MM.1S (cell line): ENCODE measurements around the gene DDX1.

Source experiments
- DNase-seq: peaks from one replicate; pipeline ENCODE4 v3.0.0-alpha.2; 2015
- H2AFZ ChIP-seq: fragments of 300-600 bp; sonication (generic); 2 replicates; pipeline ENCODE4 v1.6.0; 2016; ENCODE audit warnings: antibody characterized with exemption, low read length
- H3F3A ChIP-seq: fragments of 300-600 bp; sonication (generic); 2 replicates; pipeline ENCODE4 v1.6.1; 2016; ENCODE audit warnings: mild to moderate bottlenecking, antibody characterized with exemption, low read length, moderate library complexity, mixed read lengths; ENCODE audit not compliant: insufficient read depth
- H3K27ac ChIP-seq: fragments of 300-600 bp; sonication (generic); 2 replicates; pipeline ENCODE4 v1.5.1; 2016; ENCODE audit warnings: mild to moderate bottlenecking, low read length
- H3K27me3 ChIP-seq: fragments of 300-600 bp; sonication (generic); replicated peaks from 2 replicates; pipeline ENCODE4 v1.6.0; 2016; ENCODE audit warnings: low read length; ENCODE audit not compliant: insufficient read depth
- H3K36me3 ChIP-seq: fragments of 300-600 bp; sonication (generic); replicated peaks from 2 replicates; pipeline ENCODE4 v1.6.1; 2016; ENCODE audit warnings: mild to moderate bottlenecking, low read length, mixed read lengths; ENCODE audit not compliant: insufficient read depth
- H3K4me1 ChIP-seq: fragments of 300-600 bp; sonication (generic); 2 replicates; pipeline ENCODE4 v1.6.1; 2016; ENCODE audit warnings: low read length, mixed read lengths
- H3K4me2 ChIP-seq: fragments of 300-600 bp; sonication (generic); 2 replicates; pipeline ENCODE4 v1.6.0; 2016; ENCODE audit warnings: low read depth, low read length
- H3K4me3 ChIP-seq: fragments of 300-600 bp; sonication (generic); 2 replicates; pipeline ENCODE4 v1.5.1; 2016; ENCODE audit warnings: low read length, mixed read lengths
- H3K79me2 ChIP-seq: fragments of 300-600 bp; sonication (generic); 2 replicates; pipeline ENCODE4 v1.6.1; 2016; ENCODE audit warnings: mixed run types, low read length, mixed read lengths
- H3K9ac ChIP-seq: fragments of 300-600 bp; sonication (generic); 2 replicates; pipeline ENCODE4 v1.6.1; 2016; ENCODE audit warnings: low read length, mixed read lengths
- H3K9me2 ChIP-seq: fragments of 300-600 bp; sonication (generic); replicated peaks from 2 replicates; pipeline ENCODE4 v1.6.1; 2016; ENCODE audit warnings: mild to moderate bottlenecking, low read length, mixed read lengths; ENCODE audit not compliant: insufficient read depth
- H3K9me3 ChIP-seq: fragments of 300-600 bp; sonication (generic); replicated peaks from 2 replicates; pipeline ENCODE4 v1.6.1; 2016; ENCODE audit warnings: mild to moderate bottlenecking, low read length, mixed read lengths; ENCODE audit not compliant: insufficient read depth
- H4K20me1 ChIP-seq: fragments of 300-600 bp; sonication (generic); 2 replicates; pipeline ENCODE4 v1.6.1; 2016; ENCODE audit warnings: mild to moderate bottlenecking, low read length, moderate library complexity, mixed read lengths; ENCODE audit not compliant: insufficient read depth
- EZH2 ChIP-seq: fragments of 300-600 bp; sonication (generic); optimal IDR thresholded peaks from 2 replicates; pipeline ENCODE3; 2017; ENCODE audit warnings: low read depth, mild to moderate bottlenecking, antibody characterized with exemption, low read length, mixed read lengths
- EZH2phosphoT487 ChIP-seq: fragments of 300-600 bp; sonication (generic); IDR thresholded peaks from 2 replicates; pipeline ENCODE4 v1.6.1; 2018; ENCODE audit warnings: antibody characterized with exemption, low read length
- TF ChIP-seq, protein P1 (sequence below): fragments of 300-600 bp; sonication (generic); IDR thresholded peaks from 2 replicates; pipeline ENCODE4 v1.5.1; 2016; ENCODE audit warnings: antibody characterized with exemption, low read length, mixed read lengths

Gene DDX1

DNA sequence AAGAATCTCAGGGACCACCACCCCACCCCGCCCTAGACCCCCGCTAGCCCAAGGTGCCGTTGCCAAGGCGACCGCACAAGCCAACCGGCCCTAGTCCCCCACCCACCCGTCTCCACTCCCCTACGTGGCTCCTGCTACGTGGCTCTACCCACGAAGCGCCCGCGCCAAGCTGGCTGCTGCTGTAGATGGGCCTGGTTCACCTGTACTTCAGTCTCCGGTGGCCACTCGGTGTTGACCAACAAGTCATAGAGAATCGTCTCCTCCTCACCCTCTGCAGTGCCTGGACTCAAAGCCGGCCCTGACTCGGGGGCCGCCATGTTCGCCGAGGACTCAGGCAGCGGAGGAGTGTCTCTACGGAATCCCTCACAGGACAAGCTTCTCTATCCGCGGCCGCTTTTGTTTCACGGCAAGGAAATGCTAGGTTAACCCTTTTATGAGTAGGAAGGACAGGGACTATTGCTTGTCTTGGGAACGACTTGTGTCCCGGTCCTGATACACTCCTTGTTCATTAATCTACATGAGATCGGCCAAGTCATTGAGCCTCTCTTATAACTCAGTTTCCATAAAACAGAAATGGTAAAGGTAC lies 30.6 kb upstream of the DDX1 start, which contains the start of gene NBAS:
Gene NBAS, minus strand, starts transcription at position 347 of the 586 bp plus-strand sequence. Its CDS starts 30 bp downstream, at position 317.
- peak within 1 kb of the TSS; percentile 75 for H3K9ac ChIP-seq
- no peaks in the 10 kb centered on the region for H4K20me1 ChIP-seq
- H3K9me2 ChIP-seq = no peaks in the 10 kb centered on the region
- no peaks in the 10 kb centered on the region for H3K9me3 ChIP-seq
- H3F3A ChIP-seq = no peaks in the 10 kb centered on the region
- H3K27me3 ChIP-seq = no peaks in the 10 kb centered on the region
- H3K4me1 ChIP-seq = peaks cover 7% of the 10 kb centered on the region; the same call in 1 of the 2 replicates
- peak within 1 kb of the TSS; percentile 96 for H3K4me3 ChIP-seq
- H3K79me2 ChIP-seq = peaks cover 38% of the 10 kb centered on the region
- peak within 1 kb of the TSS; percentile 96 for H2AFZ ChIP-seq
- TF ChIP-seq, protein P1, sequence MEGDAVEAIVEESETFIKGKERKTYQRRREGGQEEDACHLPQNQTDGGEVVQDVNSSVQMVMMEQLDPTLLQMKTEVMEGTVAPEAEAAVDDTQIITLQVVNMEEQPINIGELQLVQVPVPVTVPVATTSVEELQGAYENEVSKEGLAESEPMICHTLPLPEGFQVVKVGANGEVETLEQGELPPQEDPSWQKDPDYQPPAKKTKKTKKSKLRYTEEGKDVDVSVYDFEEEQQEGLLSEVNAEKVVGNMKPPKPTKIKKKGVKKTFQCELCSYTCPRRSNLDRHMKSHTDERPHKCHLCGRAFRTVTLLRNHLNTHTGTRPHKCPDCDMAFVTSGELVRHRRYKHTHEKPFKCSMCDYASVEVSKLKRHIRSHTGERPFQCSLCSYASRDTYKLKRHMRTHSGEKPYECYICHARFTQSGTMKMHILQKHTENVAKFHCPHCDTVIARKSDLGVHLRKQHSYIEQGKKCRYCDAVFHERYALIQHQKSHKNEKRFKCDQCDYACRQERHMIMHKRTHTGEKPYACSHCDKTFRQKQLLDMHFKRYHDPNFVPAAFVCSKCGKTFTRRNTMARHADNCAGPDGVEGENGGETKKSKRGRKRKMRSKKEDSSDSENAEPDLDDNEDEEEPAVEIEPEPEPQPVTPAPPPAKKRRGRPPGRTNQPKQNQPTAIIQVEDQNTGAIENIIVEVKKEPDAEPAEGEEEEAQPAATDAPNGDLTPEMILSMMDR = no peak
- TF ChIP-seq EZH2 = no peak
- TF ChIP-seq EZH2phosphoT487 = no peak
- DNase-seq = peak; percentile 82
- no peaks in the 10 kb centered on the region; the same call in 1 of the 2 replicates for H3K36me3 ChIP-seq
- H3K4me2 ChIP-seq = peak within 1 kb of the TSS; percentile 90
- H3K27ac ChIP-seq = peak within 1 kb of the TSS; percentile 8; the same call in 1 of the 2 replicates

DNA sequence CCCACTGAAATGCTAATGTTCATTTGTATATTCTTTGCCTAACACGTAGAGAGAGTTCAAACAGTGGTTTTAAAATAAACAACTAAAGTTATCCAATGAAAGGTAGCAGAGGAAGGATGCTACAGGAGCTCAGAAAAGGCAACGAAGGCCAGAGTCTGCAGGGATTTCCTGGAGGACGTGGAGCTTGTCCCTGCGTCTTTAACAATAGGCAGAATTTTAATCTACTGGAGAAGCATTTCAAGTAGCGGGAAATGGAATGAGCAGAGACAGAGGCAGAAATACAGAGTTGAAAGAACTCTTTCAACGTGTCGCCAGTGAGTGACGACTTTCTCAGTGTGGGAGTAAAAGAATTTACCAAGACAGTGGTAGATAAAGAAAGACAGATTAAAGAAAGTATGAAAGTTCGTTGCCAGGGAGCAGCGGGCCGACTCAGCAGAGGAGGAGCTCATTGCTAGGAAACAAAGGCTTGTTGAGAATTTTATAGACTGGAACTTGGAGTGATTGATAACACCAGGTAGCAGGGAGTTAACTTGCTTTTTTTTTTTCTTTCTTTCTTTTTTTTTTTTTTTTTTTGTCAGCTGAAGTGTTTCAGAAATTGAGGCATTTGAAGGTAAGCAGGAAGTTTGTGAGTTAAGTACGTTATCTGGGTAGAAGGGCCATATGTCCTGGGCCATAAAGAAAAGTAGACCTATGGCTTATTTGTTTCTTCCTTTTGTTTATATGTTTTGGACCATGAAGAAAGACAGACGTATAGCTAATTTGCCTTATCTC lies 29.9 kb upstream of the DDX1 start:
- no peak overlapping the region for H3K27ac ChIP-seq
- no peaks in the 10 kb centered on the region for H3K27me3 ChIP-seq
- H3K79me2 ChIP-seq = peaks cover 38% of the 10 kb centered on the region
- H3K9ac ChIP-seq = peak overlapping the region; percentile 75; the same call in 1 of the 2 replicates
- no peaks in the 10 kb centered on the region for H3F3A ChIP-seq
- H3K4me3 ChIP-seq = peak overlapping the region; percentile 96
- TF ChIP-seq, protein P1 = no peak
- TF ChIP-seq EZH2phosphoT487 = no peak
- TF ChIP-seq EZH2 = no peak
- H3K4me1 ChIP-seq = peaks cover 7% of the 10 kb centered on the region; the same call in 1 of the 2 replicates
- DNase-seq = no peak
- peak overlapping the region; percentile 96 for H2AFZ ChIP-seq
- H3K9me2 ChIP-seq = no peaks in the 10 kb centered on the region
- H4K20me1 ChIP-seq = no peaks in the 10 kb centered on the region
- H3K36me3 ChIP-seq = no peaks in the 10 kb centered on the region; the same call in 1 of the 2 replicates
- H3K9me3 ChIP-seq = no peaks in the 10 kb centered on the region
- peak overlapping the region; percentile 89 for H3K4me2 ChIP-seq

DNA sequence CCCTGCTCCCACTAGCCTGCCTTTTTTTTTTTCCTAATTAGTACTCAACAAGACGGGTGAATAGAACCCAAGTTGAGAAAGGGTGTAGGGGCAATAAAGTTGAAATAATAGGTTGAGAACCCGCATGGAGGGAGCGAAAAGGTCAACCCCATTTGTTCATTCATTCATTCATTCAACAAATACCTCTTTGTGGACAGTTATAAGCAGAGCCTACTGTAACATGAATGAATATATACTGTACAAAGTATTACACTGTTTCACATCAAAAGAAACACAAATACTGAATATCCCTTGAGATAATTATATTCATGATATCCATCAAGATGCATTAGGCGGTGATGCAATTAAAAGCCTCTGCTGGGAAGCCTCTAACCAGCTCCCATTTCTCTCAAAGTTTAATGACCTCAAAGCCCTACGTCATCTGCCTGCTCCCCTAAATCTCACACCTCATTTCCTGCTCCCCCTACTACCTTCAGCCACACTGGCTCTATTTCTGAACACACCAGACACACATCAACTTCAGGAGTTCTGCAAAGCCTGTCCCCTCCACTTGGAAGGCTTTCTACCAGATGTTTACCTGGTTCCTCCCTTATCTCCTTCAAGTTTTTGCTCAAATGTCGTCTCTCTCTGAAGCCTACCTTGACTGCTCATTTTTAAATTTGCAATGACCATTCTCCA lies 29.2 kb upstream of the DDX1 start:
- no peak overlapping the region for H3K9ac ChIP-seq
- peaks cover 7% of the 10 kb centered on the region; the same call in 1 of the 2 replicates for H3K4me1 ChIP-seq
- H3K9me3 ChIP-seq = no peaks in the 10 kb centered on the region
- peak overlapping the region; percentile 96; the same call in 1 of the 2 replicates for H2AFZ ChIP-seq
- DNase-seq = no peak
- H3K27me3 ChIP-seq = no peaks in the 10 kb centered on the region
- no peak for TF ChIP-seq EZH2
- TF ChIP-seq, protein P1 = no peak
- no peak for TF ChIP-seq EZH2phosphoT487
- H3K79me2 ChIP-seq = peaks cover 35% of the 10 kb centered on the region
- no peaks in the 10 kb centered on the region for H3K36me3 ChIP-seq
- peak overlapping the region; percentile 89; the same call in 1 of the 2 replicates for H3K4me2 ChIP-seq
- no peaks in the 10 kb centered on the region for H3K9me2 ChIP-seq
- H3K4me3 ChIP-seq = no peak overlapping the region
- no peak overlapping the region for H3K27ac ChIP-seq
- H4K20me1 ChIP-seq = no peaks in the 10 kb centered on the region
- H3F3A ChIP-seq = no peaks in the 10 kb centered on the region
